WTC11 (cell line): ENCODE measurements around the gene LYRM9. TPM values are rescaled to one million over a fixed set of nuclear protein-coding genes. Genes with fewer than 3 reads are reported as not detected.

Experiments
- ATAC-seq: fragments of 200-7000 bp; cut with Tn5 transposase; 2 replicates; pipeline ENCODE4 v1.10.0; 2021; ENCODE audit warnings: mild to moderate bottlenecking, moderate library complexity
- CTCF ChIA-PET: fragments of 300-600 bp; sonication (Branson Sonifier 250); formaldehyde crosslinking; loops from one replicate; lab custom pipeline; 2021; ENCODE audit warnings: antibody characterized with exemption; lab: Charles Lee
- POLR2A ChIA-PET: fragments of 350-600 bp; sonication (Branson Sonifier 250); formaldehyde crosslinking; loops from one replicate; lab custom pipeline; 2021; ENCODE audit warnings: antibody characterized with exemption; lab: Charles Lee
- DNase-seq: peaks from one replicate; pipeline ENCODE4 v3.0.0; 2021; ENCODE audit warnings: low spot score
- H3K27ac Mint-ChIP-seq: 2 replicates; pipeline ENCODE4 v1.8.0; 2021; ENCODE audit warnings: mixed read lengths
- H3K27me3 Mint-ChIP-seq: 2 replicates; pipeline ENCODE4 v1.8.0; 2021; ENCODE audit warnings: low read depth, mild to moderate bottlenecking, moderate library complexity, mixed read lengths
- H3K36me3 Mint-ChIP-seq: 2 replicates; pipeline ENCODE4 v1.8.0; 2021; ENCODE audit warnings: mixed read lengths
- H3K4me1 Mint-ChIP-seq: 2 replicates; pipeline ENCODE4 v1.8.0; 2022; ENCODE audit warnings: mixed read lengths
- H3K4me3 Mint-ChIP-seq: 2 replicates; pipeline ENCODE4 v1.8.0; 2021; ENCODE audit warnings: mild to moderate bottlenecking, moderate library complexity, mixed read lengths
- H3K9me3 Mint-ChIP-seq: 2 replicates; pipeline ENCODE4 v1.8.0; 2021; ENCODE audit warnings: mixed read lengths
- ARID4B ChIP-seq: sonication (generic); formaldehyde crosslinking; IDR thresholded peaks from 2 replicates; pipeline ENCODE4 v1.8.0; 2023; ENCODE audit warnings: missing genetic modification reagents, mild to moderate bottlenecking, borderline replicate concordance
- ATF2 ChIP-seq: sonication (generic); formaldehyde crosslinking; IDR thresholded peaks from 2 replicates; pipeline ENCODE4 v1.8.1; 2022; ENCODE audit warnings: low read depth, missing genetic modification reagents, borderline replicate concordance
- CBFB ChIP-seq: sonication (generic); formaldehyde crosslinking; IDR thresholded peaks from 2 replicates; pipeline ENCODE4 v1.8.1; 2022; ENCODE audit warnings: mild to moderate bottlenecking, low read depth, missing genetic modification reagents
- E2F1 ChIP-seq: sonication (generic); formaldehyde crosslinking; IDR thresholded peaks from 2 replicates; pipeline ENCODE4 v1.8.0; 2022; ENCODE audit warnings: mild to moderate bottlenecking, missing genetic modification reagents
- E2F4 ChIP-seq: sonication (generic); formaldehyde crosslinking; IDR thresholded peaks from 2 replicates; pipeline ENCODE4 v1.8.1; 2022; ENCODE audit warnings: low read depth, mild to moderate bottlenecking, moderate library complexity, missing genetic modification reagents, borderline replicate concordance
- ETV6 ChIP-seq: sonication (generic); formaldehyde crosslinking; IDR thresholded peaks from 2 replicates; pipeline ENCODE4 v1.8.1; 2022; ENCODE audit warnings: mild to moderate bottlenecking, missing genetic modification reagents
- FOXK1 ChIP-seq: sonication (generic); formaldehyde crosslinking; IDR thresholded peaks from 2 replicates; pipeline ENCODE4 v1.8.0; 2022; ENCODE audit warnings: mild to moderate bottlenecking, moderate library complexity, missing genetic modification reagents
- GRHL2 ChIP-seq: fragments of 250-450 bp; sonication (Bioruptor Pico); IDR thresholded peaks from 2 replicates; pipeline ENCODE4 v1.8.0; 2022; ENCODE audit warnings: mild to moderate bottlenecking, moderate library complexity; ENCODE audit not compliant: insufficient replicate concordance, severe bottlenecking
- KAT7 ChIP-seq: sonication (generic); formaldehyde crosslinking; IDR thresholded peaks from 2 replicates; pipeline ENCODE4 v1.8.1; 2023; ENCODE audit warnings: missing genetic modification reagents, mild to moderate bottlenecking, borderline replicate concordance
- MLX ChIP-seq: sonication (generic); formaldehyde crosslinking; IDR thresholded peaks from 2 replicates; pipeline ENCODE4 v1.8.1; 2023; ENCODE audit warnings: mild to moderate bottlenecking, missing genetic modification reagents, moderate library complexity
- MYBL2 ChIP-seq: sonication (generic); formaldehyde crosslinking; IDR thresholded peaks from 2 replicates; pipeline ENCODE4 v1.8.1; 2023; ENCODE audit warnings: mild to moderate bottlenecking, moderate library complexity, missing genetic modification reagents
- PRDM15 ChIP-seq: sonication (generic); formaldehyde crosslinking; IDR thresholded peaks from 2 replicates; pipeline ENCODE4 v1.8.0; 2022; ENCODE audit warnings: missing genetic modification reagents
- SP1 ChIP-seq: sonication (generic); formaldehyde crosslinking; conservative IDR thresholded peaks from 2 replicates; pipeline ENCODE4 v1.8.1; 2022; ENCODE audit warnings: missing genetic modification reagents
- TEAD4 ChIP-seq: sonication (generic); formaldehyde crosslinking; IDR thresholded peaks from 2 replicates; pipeline ENCODE4 v1.8.0; 2022; ENCODE audit warnings: mild to moderate bottlenecking, missing genetic modification reagents
- ZNF121 ChIP-seq: sonication (generic); formaldehyde crosslinking; IDR thresholded peaks from 2 replicates; pipeline ENCODE4 v1.8.0; 2023; ENCODE audit warnings: missing genetic modification reagents
- ZNF317 ChIP-seq: sonication (generic); formaldehyde crosslinking; IDR thresholded peaks from 2 replicates; pipeline ENCODE4 v1.8.1; 2023; ENCODE audit warnings: low read depth, mild to moderate bottlenecking, moderate library complexity, missing genetic modification reagents, borderline replicate concordance
- ZSCAN18 ChIP-seq: fragments of 250-450 bp; sonication (Bioruptor Pico); IDR thresholded peaks from 2 replicates; pipeline ENCODE4 v2.1.2; 2022; ENCODE audit warnings: mild to moderate bottlenecking, moderate library complexity
- total RNA-seq: library from RNA; stranded (reverse); gene quantifications from 3 replicates; pipeline ENCODE4 v1.2.3, GENCODE V29; 2021
- TF ChIP-seq, protein P1 (sequence below): sonication (generic); formaldehyde crosslinking; IDR thresholded peaks from 2 replicates; pipeline ENCODE4 v1.8.0; 2022; ENCODE audit warnings: mild to moderate bottlenecking, missing genetic modification reagents

The LYRM9 gene
- total RNA-seq, 1 experiment from 2014 or later, result 3.6 TPM

GRCh38 chr17:27904114-27904513 lies 10.9 kb upstream of the LYRM9 start:
- H3K4me3 Mint-ChIP-seq, result no peak overlapping the region
- peaks cover 35% of the 10 kb centered on the region for H3K4me1 Mint-ChIP-seq
- ATAC-seq (no peak), DNase-seq (no peak)
- H3K27ac Mint-ChIP-seq, result no peak overlapping the region
- ChIA-PET POLR2A (no interaction called here), CTCF (interaction anchor here (3.4 kb wide), 1 partner anchor 11 kb away, joined by 15 read pairs; the partner anchor contains the start of gene LYRM9)
- no peaks in the 10 kb centered on the region for H3K9me3 Mint-ChIP-seq
- no peaks in the 10 kb centered on the region for H3K36me3 Mint-ChIP-seq
- TF ChIP-seq CBFB, result no peak
- TF ChIP-seq MLX (CRISPR knock-in tag), result no peak
- no peak for TF ChIP-seq ZSCAN18
- TF ChIP-seq GRHL2 (CRISPR knock-in tag), result no peak
- TF ChIP-seq ARID4B (CRISPR knock-in tag), result no peak
- TF ChIP-seq E2F4 (CRISPR knock-in tag), result no peak
- TF ChIP-seq ATF2 (CRISPR knock-in tag), result no peak
- TF ChIP-seq PRDM15 (CRISPR knock-in tag), result no peak
- no peak for TF ChIP-seq ZNF317 (CRISPR knock-in tag)
- no peak for TF ChIP-seq KAT7 (CRISPR knock-in tag)
- TF ChIP-seq FOXK1 (CRISPR knock-in tag), result no peak
- TF ChIP-seq E2F1 (CRISPR knock-in tag), result no peak
- TF ChIP-seq SP1, result no peak
- TF ChIP-seq ZNF121 (CRISPR knock-in tag), result no peak
- TF ChIP-seq ETV6 (CRISPR knock-in tag), result no peak
- no peak for TF ChIP-seq TEAD4 (CRISPR knock-in tag)
- no peak for TF ChIP-seq MYBL2 (CRISPR knock-in tag)
- TF ChIP-seq, protein P1, sequence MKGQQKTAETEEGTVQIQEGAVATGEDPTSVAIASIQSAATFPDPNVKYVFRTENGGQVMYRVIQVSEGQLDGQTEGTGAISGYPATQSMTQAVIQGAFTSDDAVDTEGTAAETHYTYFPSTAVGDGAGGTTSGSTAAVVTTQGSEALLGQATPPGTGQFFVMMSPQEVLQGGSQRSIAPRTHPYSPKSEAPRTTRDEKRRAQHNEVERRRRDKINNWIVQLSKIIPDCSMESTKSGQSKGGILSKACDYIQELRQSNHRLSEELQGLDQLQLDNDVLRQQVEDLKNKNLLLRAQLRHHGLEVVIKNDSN, result no peak
- H3K27me3 Mint-ChIP-seq, result peaks cover 49% of the 10 kb centered on the region
